Retinal pigment epithelial cell (primary cell): ENCODE data around the gene PRR20E.
A peak's percentile ranks its signal among the peaks of the same experiment; 100 is the strongest.
"Not testable (repeated sequence)": the region's sequence is repeated elsewhere in the genome, so short reads cannot be mapped to it uniquely, and the experiment has no call there.

Source experiments
- DNase-seq: peaks from one replicate; pipeline ENCODE4 v3.0.0-alpha.2; 2010; ENCODE audit warnings: low read depth
- H3K4me3 ChIP-seq: 2 replicates; pipeline ENCODE4 v1.5.1; 2011; ENCODE audit warnings: mild to moderate bottlenecking, low read length, control low read depth, moderate library complexity
- TF ChIP-seq, protein P1 (sequence below): conservative IDR thresholded peaks from 2 replicates; pipeline ENCODE4 v1.5.1; 2011; ENCODE audit warnings: low read depth, low read length, control low read depth, inconsistent platforms

Gene PRR20E

GRCh38 chr13:57166897-57167296 lies at the start of gene PRR20E:
Gene PRR20E, plus strand, starts transcription at chr13:57167197. Its CDS starts 387 bp downstream, at chr13:57167584.
- not testable (repeated sequence) for H3K4me3 ChIP-seq, DNase-seq

DNA sequence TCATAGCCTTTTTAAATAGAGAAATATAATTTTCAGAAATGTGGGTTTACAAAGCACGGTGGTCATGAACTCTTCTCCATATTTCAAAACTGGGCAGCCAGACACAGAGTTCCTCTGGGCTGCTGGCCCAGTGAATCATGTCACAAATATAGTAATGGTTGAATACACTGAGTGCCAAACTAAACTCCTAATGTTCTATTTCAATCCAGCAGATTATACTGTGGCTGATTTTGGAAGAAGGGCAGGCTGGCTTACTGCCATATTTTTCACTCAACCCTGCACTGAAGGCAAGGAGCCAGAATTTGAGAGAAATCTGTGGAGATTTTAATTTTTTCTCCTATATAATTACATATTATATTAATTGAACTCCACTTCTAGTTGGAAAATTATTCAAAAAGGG lies 43.3 kb upstream of the PRR20E start:
- no peak overlapping the region for H3K4me3 ChIP-seq
- TF ChIP-seq, protein P1, sequence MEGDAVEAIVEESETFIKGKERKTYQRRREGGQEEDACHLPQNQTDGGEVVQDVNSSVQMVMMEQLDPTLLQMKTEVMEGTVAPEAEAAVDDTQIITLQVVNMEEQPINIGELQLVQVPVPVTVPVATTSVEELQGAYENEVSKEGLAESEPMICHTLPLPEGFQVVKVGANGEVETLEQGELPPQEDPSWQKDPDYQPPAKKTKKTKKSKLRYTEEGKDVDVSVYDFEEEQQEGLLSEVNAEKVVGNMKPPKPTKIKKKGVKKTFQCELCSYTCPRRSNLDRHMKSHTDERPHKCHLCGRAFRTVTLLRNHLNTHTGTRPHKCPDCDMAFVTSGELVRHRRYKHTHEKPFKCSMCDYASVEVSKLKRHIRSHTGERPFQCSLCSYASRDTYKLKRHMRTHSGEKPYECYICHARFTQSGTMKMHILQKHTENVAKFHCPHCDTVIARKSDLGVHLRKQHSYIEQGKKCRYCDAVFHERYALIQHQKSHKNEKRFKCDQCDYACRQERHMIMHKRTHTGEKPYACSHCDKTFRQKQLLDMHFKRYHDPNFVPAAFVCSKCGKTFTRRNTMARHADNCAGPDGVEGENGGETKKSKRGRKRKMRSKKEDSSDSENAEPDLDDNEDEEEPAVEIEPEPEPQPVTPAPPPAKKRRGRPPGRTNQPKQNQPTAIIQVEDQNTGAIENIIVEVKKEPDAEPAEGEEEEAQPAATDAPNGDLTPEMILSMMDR: no peak

DNA sequence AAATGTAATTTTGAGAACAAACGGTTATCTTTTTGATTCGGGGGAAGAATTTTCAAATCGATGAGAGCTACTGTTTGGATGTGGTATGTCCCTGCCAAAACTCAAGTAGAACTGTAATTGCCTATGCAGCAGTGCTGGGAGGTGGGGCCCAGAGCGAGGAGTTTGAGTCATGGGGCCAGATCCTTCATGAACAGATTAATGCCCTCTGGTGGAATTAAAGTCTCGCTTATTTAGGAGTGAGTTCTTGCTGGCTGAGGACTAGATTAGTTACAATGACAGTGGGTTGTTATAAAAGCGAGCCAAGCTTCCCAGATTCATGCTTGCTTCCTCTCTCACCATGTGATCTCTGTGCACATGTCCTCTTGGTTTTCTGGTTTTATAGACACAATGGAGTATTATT lies 38.1 kb upstream of the PRR20E start:
- no peak for DNase-seq
- TF ChIP-seq, protein P1: no peak
- H3K4me3 ChIP-seq: no peak overlapping the region

More for the DNA sequence above, 43.3 kb upstream of the PRR20E start:
- DNase-seq: peak; percentile 77

DNA sequence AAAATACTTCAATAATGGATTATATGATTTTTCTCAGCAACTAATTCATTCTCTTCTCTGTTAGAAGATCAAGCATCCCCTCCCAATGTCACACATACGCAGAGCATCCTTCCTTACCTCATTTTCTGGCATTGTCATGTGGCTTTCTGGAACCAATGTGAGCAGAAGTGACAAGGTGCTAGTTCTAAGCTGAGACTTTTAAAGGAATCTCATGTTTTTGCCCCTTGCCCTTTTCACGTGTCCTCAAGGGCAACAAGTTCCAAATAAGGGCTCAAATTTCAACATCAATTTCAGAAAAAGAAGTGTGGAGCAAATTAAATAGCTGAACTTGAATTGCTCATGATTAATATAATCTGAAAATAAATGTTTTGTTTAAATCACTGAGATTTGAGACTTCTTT lies 30.9 kb upstream of the PRR20E start:
- TF ChIP-seq, protein P1: no peak
- no peak for DNase-seq
- H3K4me3 ChIP-seq: no peak overlapping the region

- no peak overlapping the region for H3K4me3 ChIP-seq
- TF ChIP-seq, protein P1: no peak
- no peak for DNase-seq
Measured at GRCh38 chr13:57137585-57137984, 29.4 kb upstream of the PRR20E start.

DNA sequence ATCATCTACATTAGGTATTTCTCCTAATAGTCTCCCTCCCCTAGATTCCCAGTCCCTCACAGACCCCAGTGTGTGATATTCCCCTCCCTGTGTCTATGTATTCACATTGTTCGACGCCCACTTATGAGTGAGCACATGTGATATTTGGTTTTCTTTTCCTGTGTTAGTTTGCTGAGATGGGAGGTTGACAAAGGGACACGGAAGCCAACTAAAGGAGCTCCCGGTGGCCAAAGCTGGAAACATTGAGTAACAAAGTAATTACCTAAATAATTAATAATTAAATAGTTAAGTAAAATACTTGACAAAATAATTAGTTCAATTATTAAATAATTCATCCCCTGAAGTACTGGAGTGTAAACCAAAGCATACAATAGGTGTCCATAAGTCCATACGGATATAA lies 28.0 kb upstream of the PRR20E start:
- H3K4me3 ChIP-seq: no peak overlapping the region
- no peak for DNase-seq
- TF ChIP-seq, protein P1: no peak

DNA sequence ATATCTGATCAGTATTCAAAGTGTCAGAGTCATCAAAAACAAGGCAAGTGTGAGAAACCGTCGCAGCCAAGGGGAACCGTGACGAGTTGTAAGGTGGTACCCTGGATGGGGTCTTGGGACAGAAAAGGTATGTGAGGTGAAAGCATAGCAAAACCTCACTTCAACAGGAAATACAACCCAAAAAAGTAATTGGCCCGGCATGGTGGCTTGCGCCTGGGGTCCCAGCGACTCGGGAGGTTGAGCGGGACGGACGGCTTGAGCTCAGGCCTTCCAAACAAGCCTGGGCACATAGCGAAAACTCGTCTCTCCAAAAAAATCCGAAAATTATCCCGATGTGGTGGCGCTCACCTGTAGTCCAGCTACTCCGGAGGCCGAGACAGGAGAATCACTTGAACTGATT lies 27.2 kb upstream of the PRR20E start:
- not testable (repeated sequence) for H3K4me3 ChIP-seq, DNase-seq

GRCh38 chr13:57140235-57140968 lies 26.6 kb upstream of the PRR20E start, which contains the start of gene PRR20A:
Gene PRR20A, plus strand, starts transcription at chr13:57140918. Its CDS starts 387 bp downstream, at chr13:57141305.
- DNase-seq, H3K4me3 ChIP-seq: not testable (repeated sequence)

- not testable (repeated sequence) for H3K4me3 ChIP-seq, DNase-seq
Measured at GRCh38 chr13:57147188-57147587, 19.8 kb upstream of the PRR20E start, which contains the start of gene PRR20B. Gene PRR20B, plus strand, starts transcription at chr13:57147488. Its CDS starts 387 bp downstream, at chr13:57147875.

DNA sequence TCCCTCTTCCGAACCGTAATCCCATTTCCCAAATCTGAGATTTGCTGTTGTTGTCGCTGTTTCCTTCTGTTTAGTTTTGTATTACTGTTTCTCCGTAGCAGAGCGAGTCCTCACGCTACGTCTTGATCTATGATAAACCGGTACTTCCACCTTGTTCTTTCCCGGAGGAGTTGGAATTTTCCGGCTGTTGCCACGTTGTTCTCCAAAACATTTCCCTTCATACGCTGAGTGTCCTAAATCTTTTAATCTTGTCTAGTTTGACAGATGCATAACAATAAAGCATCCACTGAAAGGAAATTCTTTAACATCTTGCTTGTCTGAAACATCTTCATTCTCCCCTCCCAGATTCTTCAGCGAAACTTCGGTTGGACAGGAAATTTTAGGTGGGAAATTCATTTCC lies 18.9 kb upstream of the PRR20E start:
- not testable (repeated sequence) for DNase-seq, H3K4me3 ChIP-seq

DNA sequence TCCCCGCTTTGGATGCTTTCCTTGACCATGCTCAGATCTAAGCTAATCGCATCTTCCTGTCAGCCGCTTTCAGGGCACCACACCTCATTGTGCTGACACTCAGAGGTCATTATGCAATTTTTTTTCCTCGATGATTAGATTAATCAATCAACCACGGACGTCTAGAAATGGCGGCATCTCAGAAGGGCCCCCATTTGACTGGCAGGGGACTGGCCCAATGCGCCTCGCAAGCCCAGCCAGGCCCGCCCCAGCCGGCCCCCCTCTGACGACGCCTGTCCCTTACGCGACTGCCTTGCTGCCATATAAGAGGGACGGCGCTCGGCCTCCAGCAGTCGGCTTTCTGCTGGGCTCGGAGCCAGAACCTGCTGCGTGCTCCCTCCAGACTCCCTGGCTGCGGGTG lies 13.2 kb upstream of the PRR20E start, which contains the start of gene PRR20C:
Gene PRR20C (plus strand): TSS at position 301 of the 400 bp plus-strand sequence. CDS start 387 bp downstream, outside the sequence.
- not testable (repeated sequence) for H3K4me3 ChIP-seq, DNase-seq

DNA sequence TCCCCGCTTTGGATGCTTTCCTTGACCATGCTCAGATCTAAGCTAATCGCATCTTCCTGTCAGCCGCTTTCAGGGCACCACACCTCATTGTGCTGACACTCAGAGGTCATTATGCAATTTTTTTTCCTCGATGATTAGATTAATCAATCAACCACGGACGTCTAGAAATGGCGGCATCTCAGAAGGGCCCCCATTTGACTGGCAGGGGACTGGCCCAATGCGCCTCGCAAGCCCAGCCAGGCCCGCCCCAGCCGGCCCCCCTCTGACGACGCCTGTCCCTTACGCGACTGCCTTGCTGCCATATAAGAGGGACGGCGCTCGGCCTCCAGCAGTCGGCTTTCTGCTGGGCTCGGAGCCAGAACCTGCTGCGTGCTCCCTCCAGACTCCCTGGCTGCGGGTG lies 6.7 kb upstream of the PRR20E start, which contains the start of gene PRR20D:
Gene PRR20D (plus strand): TSS at position 301 of the 400 bp plus-strand sequence. CDS start 387 bp downstream, outside the sequence.
- not testable (repeated sequence) for H3K4me3 ChIP-seq, DNase-seq
